GM12801 (cell line): ENCODE measurements around the gene PIK3R5.

Experiments
- CTCF ChIP-seq: IDR thresholded peaks from one replicate; pipeline ENCODE4 v1.5.1; 2011; ENCODE audit warnings: control low read depth; ENCODE audit not compliant: insufficient read length; ENCODE audit errors: extremely low read depth

The PIK3R5 gene

GRCh38 chr17:8975091-8975725 is 9.7 kb upstream of the PIK3R5 start:
- no peak for TF ChIP-seq CTCF

GRCh38 chr17:8969901-8970300 is 4.4 kb upstream of the PIK3R5 start:
- TF ChIP-seq CTCF: no peak

GRCh38 chr17:8968503-8968902 is 3.0 kb upstream of the PIK3R5 start:
- no peak for TF ChIP-seq CTCF

GRCh38 chr17:8967861-8968260 is 2.4 kb upstream of the PIK3R5 start:
- TF ChIP-seq CTCF: no peak

GRCh38 chr17:8966926-8967325 is 1.4 kb upstream of the PIK3R5 start:
- TF ChIP-seq CTCF: no peak

- no peak for TF ChIP-seq CTCF
Measured at GRCh38 chr17:8964801-8965393, 610 bp downstream of the PIK3R5 start.

GRCh38 chr17:8963647-8964258 is 1.8 kb downstream of the PIK3R5 start:
- no peak for TF ChIP-seq CTCF
